ENCODE measurements around the gene CNTNAP2.

Gene CNTNAP2

DNA sequence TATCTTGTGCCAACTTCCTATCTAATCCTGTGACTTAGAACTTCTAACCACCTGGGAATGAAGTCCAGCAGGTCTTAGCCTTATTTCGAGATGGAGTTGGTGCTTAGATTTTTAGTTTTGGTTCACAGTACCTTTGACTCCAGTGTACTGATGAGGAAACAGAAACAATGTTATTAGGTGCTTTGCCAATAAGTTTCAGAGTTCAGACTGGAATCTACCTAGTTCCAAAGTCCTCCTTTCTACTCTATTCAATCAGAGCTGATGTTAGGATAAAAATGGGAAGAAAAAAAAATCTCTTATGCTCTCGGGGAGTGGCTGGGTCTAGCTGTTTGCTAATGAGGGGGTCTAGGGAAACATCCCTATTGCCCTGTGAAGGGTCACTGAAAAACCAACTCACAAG lies 1867.7 kb downstream of the CNTNAP2 start:
- H3K9me3 ChIP-seq (ENCODE audit: control insufficient read depth in 2 of 2, low read length in 2 of 2): no peaks in the 10 kb centered on the region
- no peak overlapping the region for H3K4me3 ChIP-seq (ENCODE audit: low read length in 2 of 2)
- H3K9ac ChIP-seq (ENCODE audit: low read depth in 1 of 2, low read length in 2 of 2): no peak overlapping the region
- no peaks in the 10 kb centered on the region for H3K36me3 ChIP-seq (ENCODE audit: control insufficient read depth in 2 of 2, insufficient read depth in 2 of 2, low read length in 2 of 2)
- H3K4me1 ChIP-seq (ENCODE audit: control insufficient read depth in 2 of 2, insufficient read depth in 2 of 2, low read length in 2 of 2): no peaks in the 10 kb centered on the region
- no peak overlapping the region for H3K27ac ChIP-seq (ENCODE audit: low read depth in 2 of 2, low read length in 2 of 2)
- H3K27me3 ChIP-seq (ENCODE audit: control insufficient read depth in 2 of 2, insufficient read depth in 2 of 2, low read length in 2 of 2): no peaks in the 10 kb centered on the region

- no peak overlapping the region for H3K27ac ChIP-seq (ENCODE audit: low read depth in 2 of 2, low read length in 2 of 2)
- no peak overlapping the region for H3K9ac ChIP-seq (ENCODE audit: low read depth in 1 of 2, low read length in 2 of 2)
- H3K4me3 ChIP-seq (ENCODE audit: low read length in 2 of 2): no peak overlapping the region
- no peaks in the 10 kb centered on the region for H3K9me3 ChIP-seq (ENCODE audit: control insufficient read depth in 2 of 2, low read length in 2 of 2)
- H3K27me3 ChIP-seq (ENCODE audit: control insufficient read depth in 2 of 2, insufficient read depth in 2 of 2, low read length in 2 of 2): no peaks in the 10 kb centered on the region
- no peaks in the 10 kb centered on the region for H3K36me3 ChIP-seq (ENCODE audit: control insufficient read depth in 2 of 2, insufficient read depth in 2 of 2, low read length in 2 of 2)
- no peaks in the 10 kb centered on the region for H3K4me1 ChIP-seq (ENCODE audit: control insufficient read depth in 2 of 2, insufficient read depth in 2 of 2, low read length in 2 of 2)
Observed at GRCh38 chr7:147990079-147990478, 1873.5 kb downstream of the CNTNAP2 start.

GRCh38 chr7:147990942-147991341 lies 1874.3 kb downstream of the CNTNAP2 start:
- no peak overlapping the region for H3K9ac ChIP-seq (ENCODE audit: low read depth in 1 of 2, low read length in 2 of 2)
- H3K27me3 ChIP-seq (ENCODE audit: control insufficient read depth in 2 of 2, insufficient read depth in 2 of 2, low read length in 2 of 2): no peaks in the 10 kb centered on the region
- H3K36me3 ChIP-seq (ENCODE audit: control insufficient read depth in 2 of 2, insufficient read depth in 2 of 2, low read length in 2 of 2): no peaks in the 10 kb centered on the region
- no peaks in the 10 kb centered on the region for H3K9me3 ChIP-seq (ENCODE audit: control insufficient read depth in 2 of 2, low read length in 2 of 2)
- H3K4me1 ChIP-seq (ENCODE audit: control insufficient read depth in 2 of 2, insufficient read depth in 2 of 2, low read length in 2 of 2): no peaks in the 10 kb centered on the region
- no peak overlapping the region for H3K4me3 ChIP-seq (ENCODE audit: low read length in 2 of 2)
- no peak overlapping the region for H3K27ac ChIP-seq (ENCODE audit: low read depth in 2 of 2, low read length in 2 of 2)

GRCh38 chr7:147992698-147993097 lies 1876.1 kb downstream of the CNTNAP2 start:
- Histone ChIP-seq H3K27ac (ENCODE audit: low read depth in 2 of 2, low read length in 2 of 2) (no peak overlapping the region), H3K36me3 (ENCODE audit: control insufficient read depth in 2 of 2, insufficient read depth in 2 of 2, low read length in 2 of 2) (no peaks in the 10 kb centered on the region), H3K9ac (ENCODE audit: low read depth in 1 of 2, low read length in 2 of 2) (no peak overlapping the region), H3K9me3 (ENCODE audit: control insufficient read depth in 2 of 2, low read length in 2 of 2) (no peaks in the 10 kb centered on the region), H3K27me3 (ENCODE audit: control insufficient read depth in 2 of 2, insufficient read depth in 2 of 2, low read length in 2 of 2) (no peaks in the 10 kb centered on the region), H3K4me1 (ENCODE audit: control insufficient read depth in 2 of 2, insufficient read depth in 2 of 2, low read length in 2 of 2) (no peaks in the 10 kb centered on the region), H3K4me3 (ENCODE audit: low read length in 2 of 2) (no peak overlapping the region)

- Histone ChIP-seq H3K9ac (ENCODE audit: low read depth in 1 of 2, low read length in 2 of 2) (no peak overlapping the region), H3K9me3 (ENCODE audit: control insufficient read depth in 2 of 2, low read length in 2 of 2) (no peaks in the 10 kb centered on the region), H3K27me3 (ENCODE audit: control insufficient read depth in 2 of 2, insufficient read depth in 2 of 2, low read length in 2 of 2) (no peaks in the 10 kb centered on the region), H3K4me3 (ENCODE audit: low read length in 2 of 2) (no peak overlapping the region), H3K27ac (ENCODE audit: low read depth in 2 of 2, low read length in 2 of 2) (no peak overlapping the region), H3K4me1 (ENCODE audit: control insufficient read depth in 2 of 2, insufficient read depth in 2 of 2, low read length in 2 of 2) (no peaks in the 10 kb centered on the region), H3K36me3 (ENCODE audit: control insufficient read depth in 2 of 2, insufficient read depth in 2 of 2, low read length in 2 of 2) (no peaks in the 10 kb centered on the region)
Observed at GRCh38 chr7:147997636-147998035, 1881.0 kb downstream of the CNTNAP2 start.

DNA sequence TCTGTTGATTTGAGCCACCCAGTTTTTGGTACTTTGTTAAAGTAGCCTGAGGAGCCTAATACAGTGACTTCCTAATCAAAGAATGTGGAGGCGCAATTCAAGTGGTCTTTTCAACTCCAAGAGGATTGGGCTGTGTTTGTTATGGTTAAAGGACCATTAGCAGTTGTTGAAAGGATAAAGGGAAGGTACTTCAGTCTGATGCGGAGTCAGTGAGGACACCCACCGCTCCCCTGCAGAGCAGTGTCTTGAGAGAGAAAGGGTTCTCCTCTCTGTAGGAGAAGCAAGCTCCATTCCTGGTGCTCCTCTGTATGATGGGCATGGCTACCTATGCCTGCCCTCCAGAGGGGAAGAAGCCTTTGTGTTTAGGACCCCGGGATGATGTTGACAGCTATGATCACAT lies 1883.4 kb downstream of the CNTNAP2 start:
- no peaks in the 10 kb centered on the region for H3K9me3 ChIP-seq (ENCODE audit: control insufficient read depth in 2 of 2, low read length in 2 of 2)
- H3K4me1 ChIP-seq (ENCODE audit: control insufficient read depth in 2 of 2, insufficient read depth in 2 of 2, low read length in 2 of 2): no peaks in the 10 kb centered on the region
- no peak overlapping the region for H3K4me3 ChIP-seq (ENCODE audit: low read length in 2 of 2)
- no peaks in the 10 kb centered on the region for H3K36me3 ChIP-seq (ENCODE audit: control insufficient read depth in 2 of 2, insufficient read depth in 2 of 2, low read length in 2 of 2)
- no peak overlapping the region for H3K9ac ChIP-seq (ENCODE audit: low read depth in 1 of 2, low read length in 2 of 2)
- H3K27ac ChIP-seq (ENCODE audit: low read depth in 2 of 2, low read length in 2 of 2): no peak overlapping the region
- H3K27me3 ChIP-seq (ENCODE audit: control insufficient read depth in 2 of 2, insufficient read depth in 2 of 2, low read length in 2 of 2): no peaks in the 10 kb centered on the region

DNA sequence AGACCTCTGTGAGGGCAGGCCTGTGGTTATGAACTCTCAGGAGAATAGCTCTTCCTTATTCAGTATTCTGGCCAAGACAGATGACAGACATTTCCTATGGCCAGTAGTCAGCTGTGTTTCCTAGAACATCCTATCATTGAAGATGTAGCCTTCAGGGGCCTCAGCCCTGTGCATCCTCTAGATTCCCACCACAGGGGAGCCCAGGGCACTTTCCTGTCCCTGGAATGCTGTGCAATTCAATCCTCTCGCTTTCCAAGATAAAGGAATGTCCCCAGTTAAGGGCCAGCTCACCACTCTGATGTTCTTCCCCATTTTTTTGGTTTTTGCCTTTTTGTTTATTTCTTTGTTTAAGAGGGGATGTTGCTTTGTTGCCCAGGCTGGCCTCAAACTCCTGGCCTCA lies 1895.2 kb downstream of the CNTNAP2 start:
- H3K9ac ChIP-seq (ENCODE audit: low read depth in 1 of 2, low read length in 2 of 2): no peak overlapping the region
- H3K9me3 ChIP-seq (ENCODE audit: control insufficient read depth in 2 of 2, low read length in 2 of 2): no peaks in the 10 kb centered on the region
- no peaks in the 10 kb centered on the region for H3K27me3 ChIP-seq (ENCODE audit: control insufficient read depth in 2 of 2, insufficient read depth in 2 of 2, low read length in 2 of 2)
- no peak overlapping the region for H3K27ac ChIP-seq (ENCODE audit: low read depth in 2 of 2, low read length in 2 of 2)
- no peaks in the 10 kb centered on the region for H3K36me3 ChIP-seq (ENCODE audit: control insufficient read depth in 2 of 2, insufficient read depth in 2 of 2, low read length in 2 of 2)
- no peak overlapping the region for H3K4me3 ChIP-seq (ENCODE audit: low read length in 2 of 2)
- H3K4me1 ChIP-seq (ENCODE audit: control insufficient read depth in 2 of 2, insufficient read depth in 2 of 2, low read length in 2 of 2): no peaks in the 10 kb centered on the region

DNA sequence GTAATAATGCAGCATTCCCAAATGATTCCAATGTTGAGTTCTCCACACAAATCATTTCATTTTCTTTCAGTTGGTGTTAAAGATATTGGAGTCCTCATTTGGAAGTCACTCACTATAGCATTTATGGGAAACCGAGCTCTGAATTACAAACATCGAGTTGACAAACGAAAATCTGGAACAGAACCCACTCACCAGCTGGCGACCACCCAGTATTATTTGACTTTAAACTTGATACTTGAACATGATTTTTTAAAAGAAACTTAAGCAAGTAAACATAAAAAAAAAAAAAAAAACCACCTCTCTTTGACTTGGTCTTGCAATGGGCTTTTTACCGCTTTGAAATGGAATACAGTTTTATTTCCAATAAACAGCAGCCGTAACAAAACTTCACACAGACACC lies 1897.4 kb downstream of the CNTNAP2 start:
- H3K27me3 ChIP-seq (ENCODE audit: control insufficient read depth in 2 of 2, insufficient read depth in 2 of 2, low read length in 2 of 2): no peaks in the 10 kb centered on the region
- H3K9ac ChIP-seq (ENCODE audit: low read depth in 1 of 2, low read length in 2 of 2): no peak overlapping the region
- no peaks in the 10 kb centered on the region for H3K9me3 ChIP-seq (ENCODE audit: control insufficient read depth in 2 of 2, low read length in 2 of 2)
- no peaks in the 10 kb centered on the region for H3K4me1 ChIP-seq (ENCODE audit: control insufficient read depth in 2 of 2, insufficient read depth in 2 of 2, low read length in 2 of 2)
- no peak overlapping the region for H3K27ac ChIP-seq (ENCODE audit: low read depth in 2 of 2, low read length in 2 of 2)
- no peaks in the 10 kb centered on the region for H3K36me3 ChIP-seq (ENCODE audit: control insufficient read depth in 2 of 2, insufficient read depth in 2 of 2, low read length in 2 of 2)
- H3K4me3 ChIP-seq (ENCODE audit: low read length in 2 of 2): no peak overlapping the region

GRCh38 chr7:148014541-148014940 lies 1897.9 kb downstream of the CNTNAP2 start:
- Histone ChIP-seq H3K9ac (ENCODE audit: low read depth in 1 of 2, low read length in 2 of 2) (no peak overlapping the region), H3K9me3 (ENCODE audit: control insufficient read depth in 2 of 2, low read length in 2 of 2) (no peaks in the 10 kb centered on the region), H3K4me3 (ENCODE audit: low read length in 2 of 2) (no peak overlapping the region), H3K4me1 (ENCODE audit: control insufficient read depth in 2 of 2, insufficient read depth in 2 of 2, low read length in 2 of 2) (no peaks in the 10 kb centered on the region), H3K27me3 (ENCODE audit: control insufficient read depth in 2 of 2, insufficient read depth in 2 of 2, low read length in 2 of 2) (no peaks in the 10 kb centered on the region), H3K27ac (ENCODE audit: low read depth in 2 of 2, low read length in 2 of 2) (no peak overlapping the region), H3K36me3 (ENCODE audit: control insufficient read depth in 2 of 2, insufficient read depth in 2 of 2, low read length in 2 of 2) (no peaks in the 10 kb centered on the region)

DNA sequence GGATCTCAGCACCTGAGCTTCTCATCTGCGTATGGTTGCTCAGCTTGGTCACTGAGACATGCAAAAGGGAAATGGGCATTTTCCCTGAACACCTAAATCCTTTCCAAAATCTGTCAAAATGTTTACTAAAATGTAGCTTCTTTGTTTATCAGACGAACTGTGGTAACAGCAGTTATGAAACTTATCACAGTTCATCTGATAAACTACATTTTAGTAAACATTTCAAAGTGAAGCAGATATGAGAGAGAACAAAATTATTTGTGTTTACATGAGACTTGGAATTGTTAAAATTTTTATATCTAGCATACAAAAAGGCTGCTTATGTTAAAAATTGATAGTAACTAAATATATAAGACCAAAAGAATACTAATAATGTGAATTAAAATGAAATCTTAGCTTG lies 1900.5 kb downstream of the CNTNAP2 start:
- Histone ChIP-seq H3K27ac (ENCODE audit: low read depth in 2 of 2, low read length in 2 of 2) (no peak overlapping the region), H3K36me3 (ENCODE audit: control insufficient read depth in 2 of 2, insufficient read depth in 2 of 2, low read length in 2 of 2) (no peaks in the 10 kb centered on the region), H3K4me1 (ENCODE audit: control insufficient read depth in 2 of 2, insufficient read depth in 2 of 2, low read length in 2 of 2) (no peaks in the 10 kb centered on the region), H3K9ac (ENCODE audit: low read depth in 1 of 2, low read length in 2 of 2) (no peak overlapping the region), H3K9me3 (ENCODE audit: control insufficient read depth in 2 of 2, low read length in 2 of 2) (no peaks in the 10 kb centered on the region), H3K27me3 (ENCODE audit: control insufficient read depth in 2 of 2, insufficient read depth in 2 of 2, low read length in 2 of 2) (no peaks in the 10 kb centered on the region), H3K4me3 (ENCODE audit: low read length in 2 of 2) (no peak overlapping the region)

- Histone ChIP-seq H3K9me3 (ENCODE audit: control insufficient read depth in 2 of 2, low read length in 2 of 2) (no peaks in the 10 kb centered on the region), H3K4me3 (ENCODE audit: low read length in 2 of 2) (no peak overlapping the region), H3K27ac (ENCODE audit: low read depth in 2 of 2, low read length in 2 of 2) (no peak overlapping the region), H3K36me3 (ENCODE audit: control insufficient read depth in 2 of 2, insufficient read depth in 2 of 2, low read length in 2 of 2) (no peaks in the 10 kb centered on the region), H3K9ac (ENCODE audit: low read depth in 1 of 2, low read length in 2 of 2) (no peak overlapping the region), H3K27me3 (ENCODE audit: control insufficient read depth in 2 of 2, insufficient read depth in 2 of 2, low read length in 2 of 2) (no peaks in the 10 kb centered on the region), H3K4me1 (ENCODE audit: control insufficient read depth in 2 of 2, insufficient read depth in 2 of 2, low read length in 2 of 2) (no peaks in the 10 kb centered on the region)
Observed at GRCh38 chr7:148020679-148021078, 1904.1 kb downstream of the CNTNAP2 start.
